CD14-positive monocyte (primary cell): ENCODE results near the gene MYH7B. TPM values are rescaled to one million over a fixed set of nuclear protein-coding genes. Genes with fewer than 3 reads are reported as not detected.

ENCODE experiments used
- DNase-seq, 3 donors: peaks; one replicate each; pipeline ENCODE4 v3.0.0-alpha.2; 2011 to 2022
- H2AFZ ChIP-seq: 2 replicates; pipeline ENCODE4 v1.6.0; 2012; ENCODE audit warnings: mild to moderate bottlenecking, low read depth, low read length, inconsistent platforms; ENCODE audit not compliant: insufficient read depth, poor library complexity, severe bottlenecking
- H3K27ac ChIP-seq, 2 donors: 1 replicate in 1 of 2; 2 replicates in 1 of 2; pipeline ENCODE4 v1.5.1; 2012 to 2013; ENCODE audit warnings: low read length in 2 of 2, control low read depth in 1 of 2, inconsistent platforms in 1 of 2, low read depth in 1 of 2, mild to moderate bottlenecking in 1 of 2
- H3K27me3 ChIP-seq, 2 donors: one replicate each; pipeline versions ENCODE4 v1.6.0 to v1.6.1; 2011 to 2013; ENCODE audit warnings: low read length in 2 of 2; ENCODE audit not compliant: control insufficient read depth in 2 of 2, insufficient read depth in 2 of 2
- H3K36me3 ChIP-seq, 2 donors: replicated peaks in 1 of 2; 1 replicate in 1 of 2; 2 replicates in 1 of 2; pipeline versions ENCODE4 v1.5.1 to v1.6.1; 2012 to 2013; ENCODE audit warnings: low read length in 2 of 2, control low read depth in 1 of 2, inconsistent platforms in 1 of 2, mild to moderate bottlenecking in 1 of 2; ENCODE audit not compliant: insufficient read depth in 2 of 2, control insufficient read depth in 1 of 2
- H3K4me1 ChIP-seq, 2 donors: 1 replicate in 1 of 2; 2 replicates in 1 of 2; pipeline versions ENCODE4 v1.5.1 to v1.6.1; 2012 to 2013; ENCODE audit warnings: low read length in 2 of 2, control low read depth in 1 of 2, inconsistent platforms in 1 of 2, mild to moderate bottlenecking in 1 of 2, moderate library complexity in 1 of 2; ENCODE audit not compliant: insufficient read depth in 2 of 2, control insufficient read depth in 1 of 2
- H3K4me2 ChIP-seq: replicated peaks from 2 replicates; pipeline ENCODE3; 2012; ENCODE audit warnings: low read length, moderate library complexity, mild to moderate bottlenecking; ENCODE audit not compliant: poor library complexity, severe bottlenecking; ENCODE audit errors: extremely low read depth
- H3K4me3 ChIP-seq, 3 experiments: fragments of 200-600 bp in 1 of 3; sonication (generic) in 1 of 3; replicated peaks in 1 of 3; 1 replicate in 2 of 3; 2 replicates in 1 of 3; pipeline ENCODE4 v1.5.1; 2011 to 2013; ENCODE audit warnings: low read length in 3 of 3, mild to moderate bottlenecking in 3 of 3, control low read depth in 2 of 3, low read depth in 2 of 3, inconsistent platforms in 1 of 3, moderate library complexity in 1 of 3
- H3K79me2 ChIP-seq: 2 replicates; pipeline ENCODE4 v1.6.0; 2012; ENCODE audit warnings: mild to moderate bottlenecking, control low read depth, inconsistent platforms, low read length, moderate library complexity; ENCODE audit not compliant: insufficient read depth
- H3K9ac ChIP-seq: 2 replicates; pipeline ENCODE4 v1.6.0; 2017; ENCODE audit warnings: low read length, mild to moderate bottlenecking; ENCODE audit not compliant: insufficient read depth, poor library complexity, severe bottlenecking
- H3K9me3 ChIP-seq, 2 donors: replicated peaks in 1 of 2; 1 replicate in 1 of 2; 2 replicates in 1 of 2; pipeline versions ENCODE4 v1.5.1 to v1.6.1; 2012 to 2013; ENCODE audit warnings: low read length in 2 of 2, control low read depth in 1 of 2; ENCODE audit not compliant: control insufficient read depth in 1 of 2, insufficient read depth in 1 of 2
- H4K20me1 ChIP-seq: 2 replicates; pipeline ENCODE4 v1.6.0; 2012; ENCODE audit warnings: mild to moderate bottlenecking, low read length, control low read depth, moderate library complexity; ENCODE audit not compliant: insufficient read depth
- H3K27ac Mint-ChIP-seq, 7 donors: one replicate each; pipeline ENCODE4 v1.8.0; 2020; ENCODE audit warnings: mild to moderate bottlenecking in 7 of 7, mixed read lengths in 7 of 7, moderate library complexity in 6 of 7, inconsistent platforms in 2 of 7
- H3K27me3 Mint-ChIP-seq, 3 donors: one replicate each; pipeline ENCODE4 v1.8.0; 2021 to 2022; ENCODE audit warnings: low read depth in 3 of 3, mild to moderate bottlenecking in 3 of 3, mixed read lengths in 3 of 3, moderate library complexity in 3 of 3, inconsistent platforms in 1 of 3
- H3K36me3 Mint-ChIP-seq, 2 donors: one replicate each; pipeline ENCODE4 v1.8.0; 2020; ENCODE audit warnings: mixed read lengths in 2 of 2, inconsistent platforms in 1 of 2, mild to moderate bottlenecking in 1 of 2
- H3K4me1 Mint-ChIP-seq: one replicate; pipeline ENCODE4 v1.8.0; 2020; ENCODE audit warnings: mild to moderate bottlenecking, mixed read lengths
- H3K4me3 Mint-ChIP-seq, 2 donors: one replicate each; pipeline ENCODE4 v1.8.0; 2020; ENCODE audit warnings: mild to moderate bottlenecking in 2 of 2, mixed read lengths in 2 of 2, moderate library complexity in 1 of 2
- H3K9me3 Mint-ChIP-seq, 7 donors: one replicate each; pipeline ENCODE4 v1.8.0; 2020 to 2022; ENCODE audit warnings: mixed read lengths in 7 of 7, mild to moderate bottlenecking in 6 of 7, moderate library complexity in 6 of 7, inconsistent platforms in 2 of 7
- WGBS: methylation state at CpG from one replicate; pipeline ENCODE4 v1.1.5; 2013; ENCODE audit warnings: missing lambda C conversion rate; ENCODE audit not compliant: insufficient coverage; 5-methylcytosine and 5-hydroxymethylcytosine counted together
- intact Hi-C, 2 donors: fragments of 100-400 bp; cut with micrococcal nuclease; formaldehyde crosslinking; loops; one replicate each; pipeline versions ENCODE4 v1.15.0 to v1.15.1; 2023
- polyA plus RNA-seq, 3 donors: library from polyadenylated mRNA; depleted of rRNA in 1 of 3; unstranded in 2 of 3; stranded (reverse) in 1 of 3; fragments of 300-500 nt in 2 of 3; fragments of >200 nt in 1 of 3; fragmentation: Illumina TruSeq in 2 of 3; gene quantifications; 1 replicate in 2 of 3; 2 replicates in 1 of 3; pipeline ENCODE4 v1.2.3, GENCODE V29; 2012 to 2021
- TF ChIP-seq, protein P1 (sequence below): fragments of 200-600 bp; IDR thresholded peaks from one replicate; pipeline ENCODE4 v1.8.0; 2022; ENCODE audit warnings: antibody characterized with exemption, mild to moderate bottlenecking

Gene MYH7B
- polyA plus RNA-seq, 3 donors: 0.75 TPM; not detected in 2

DNA sequence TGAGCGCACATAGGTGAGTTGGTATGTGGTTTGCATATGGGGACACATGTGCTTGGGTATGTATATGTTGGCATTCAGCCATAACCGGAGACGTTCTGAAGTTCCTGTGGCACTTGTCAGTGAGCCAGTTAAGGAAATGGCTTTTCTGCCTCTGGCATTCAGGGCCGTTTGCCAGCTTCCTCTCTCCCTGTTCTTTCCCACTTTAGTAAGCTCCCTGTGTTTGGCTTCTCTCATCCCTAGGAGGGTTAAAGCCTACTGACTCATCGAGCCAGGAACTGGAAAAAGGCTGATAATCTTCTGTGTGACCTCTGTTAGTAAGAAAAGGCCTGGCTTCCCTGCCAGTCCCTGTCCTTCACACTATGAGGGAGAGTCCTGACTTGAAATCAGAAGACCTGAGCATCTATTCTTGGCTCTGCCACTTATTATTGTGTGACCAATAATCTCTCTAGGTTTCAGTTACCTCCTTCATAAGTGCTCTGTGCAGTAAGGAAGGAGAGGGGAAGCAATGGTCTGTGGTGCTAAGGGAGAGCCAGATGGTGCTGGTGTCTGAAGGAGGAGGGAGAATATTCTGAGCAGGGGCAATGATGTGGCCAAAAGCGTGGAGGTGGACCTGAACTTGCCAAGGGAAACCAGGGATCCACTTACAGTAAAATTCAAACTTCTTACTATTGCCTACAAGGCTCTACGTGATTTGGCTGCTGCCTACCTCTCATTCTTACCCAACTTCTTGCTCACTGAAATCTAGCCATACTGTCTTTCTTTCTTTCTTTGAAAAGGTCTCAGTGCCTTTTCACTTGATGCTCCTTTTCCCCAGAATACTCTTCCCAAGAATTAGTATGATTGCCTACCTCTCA is 47.8 kb upstream of the MYH7B start:
- H3K27ac Mint-ChIP-seq: peak overlapping the region in 6 of 7 donors; percentile 43 to 86 (median 66)
- no peak overlapping the region for H3K4me2 ChIP-seq
- H2AFZ ChIP-seq: no peak overlapping the region
- H3K9ac ChIP-seq: no peak overlapping the region
- H3K79me2 ChIP-seq: peaks cover 8% of the 10 kb centered on the region
- DNase-seq: no peak
- peaks cover 8% of the 10 kb centered on the region for H4K20me1 ChIP-seq
- H3K9me3 ChIP-seq: no peaks in the 10 kb centered on the region
- H3K36me3 Mint-ChIP-seq: peaks cover 25 to 32% of the 10 kb centered on the region in 2 donors
- 26% methylated on average over 4 of the region's 7 CpGs for WGBS
- H3K4me3 ChIP-seq: no peak overlapping the region
- peaks cover 0 to 1% (median 0%) of the 10 kb centered on the region in 3 donors for H3K27me3 Mint-ChIP-seq
- intact Hi-C loops: no loop called here
- H3K27ac ChIP-seq: peak overlapping the region in 1 of 2 donors; percentile 63
- peaks cover 18 to 20% of the 10 kb centered on the region in 2 donors for H3K4me1 ChIP-seq
- no peaks in the 10 kb centered on the region for H3K9me3 Mint-ChIP-seq
- peaks cover 40% of the 10 kb centered on the region for H3K4me1 Mint-ChIP-seq
- no peaks in the 10 kb centered on the region for H3K27me3 ChIP-seq
- H3K4me3 Mint-ChIP-seq: no peak overlapping the region
- peaks cover 3 to 35% of the 10 kb centered on the region in 2 donors for H3K36me3 ChIP-seq
- TF ChIP-seq, protein P1, sequence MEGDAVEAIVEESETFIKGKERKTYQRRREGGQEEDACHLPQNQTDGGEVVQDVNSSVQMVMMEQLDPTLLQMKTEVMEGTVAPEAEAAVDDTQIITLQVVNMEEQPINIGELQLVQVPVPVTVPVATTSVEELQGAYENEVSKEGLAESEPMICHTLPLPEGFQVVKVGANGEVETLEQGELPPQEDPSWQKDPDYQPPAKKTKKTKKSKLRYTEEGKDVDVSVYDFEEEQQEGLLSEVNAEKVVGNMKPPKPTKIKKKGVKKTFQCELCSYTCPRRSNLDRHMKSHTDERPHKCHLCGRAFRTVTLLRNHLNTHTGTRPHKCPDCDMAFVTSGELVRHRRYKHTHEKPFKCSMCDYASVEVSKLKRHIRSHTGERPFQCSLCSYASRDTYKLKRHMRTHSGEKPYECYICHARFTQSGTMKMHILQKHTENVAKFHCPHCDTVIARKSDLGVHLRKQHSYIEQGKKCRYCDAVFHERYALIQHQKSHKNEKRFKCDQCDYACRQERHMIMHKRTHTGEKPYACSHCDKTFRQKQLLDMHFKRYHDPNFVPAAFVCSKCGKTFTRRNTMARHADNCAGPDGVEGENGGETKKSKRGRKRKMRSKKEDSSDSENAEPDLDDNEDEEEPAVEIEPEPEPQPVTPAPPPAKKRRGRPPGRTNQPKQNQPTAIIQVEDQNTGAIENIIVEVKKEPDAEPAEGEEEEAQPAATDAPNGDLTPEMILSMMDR: no peak

DNA sequence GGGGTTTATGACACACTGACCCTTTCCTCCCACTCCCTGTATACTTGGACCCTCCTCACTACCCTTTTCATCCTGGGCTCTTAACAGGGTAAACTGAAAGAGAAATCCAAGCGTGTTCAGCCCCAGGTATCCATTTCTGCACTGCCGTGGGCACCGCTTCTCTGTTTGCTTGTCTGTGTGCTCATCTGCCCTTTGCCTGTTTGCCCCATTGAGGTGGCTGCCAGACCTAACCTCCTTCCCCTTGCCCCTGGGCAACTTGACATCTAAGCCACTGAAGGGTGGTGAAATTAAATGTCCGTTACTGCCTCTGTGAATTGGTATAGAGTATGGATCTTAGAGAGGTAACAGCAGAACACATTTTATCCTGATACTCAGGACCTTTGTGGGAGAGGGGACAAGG is 40.5 kb upstream of the MYH7B start:
- H3K4me2 ChIP-seq: no peak overlapping the region
- DNase-seq: no peak
- no peak overlapping the region for H2AFZ ChIP-seq
- H3K9me3 Mint-ChIP-seq: peaks cover 0 to 2% (median 0%) of the 10 kb centered on the region in 7 donors
- H3K27ac ChIP-seq: no peak overlapping the region
- peaks cover 27 to 59% of the 10 kb centered on the region in 2 donors for H3K36me3 Mint-ChIP-seq
- H3K36me3 ChIP-seq: peaks cover 42 to 91% of the 10 kb centered on the region in 2 donors
- peaks cover 10% of the 10 kb centered on the region for H3K4me1 Mint-ChIP-seq
- no peaks in the 10 kb centered on the region for H3K27me3 ChIP-seq
- H3K4me1 ChIP-seq: no peaks in the 10 kb centered on the region
- peak overlapping the region in 1 of 7 donors; percentile 45 for H3K27ac Mint-ChIP-seq
- TF ChIP-seq, protein P1: no peak
- no peak overlapping the region for H3K4me3 Mint-ChIP-seq
- 97% methylated on average over 3 of the region's 4 CpGs for WGBS
- intact Hi-C loops: loop anchor here in 1 of 2 donors (5.0 kb wide), 1 partner anchor 643 kb away; no protein-coding TSS in a partner anchor
- H3K9ac ChIP-seq: no peak overlapping the region
- no peak overlapping the region for H3K4me3 ChIP-seq
- H3K27me3 Mint-ChIP-seq: no peaks in the 10 kb centered on the region
- H4K20me1 ChIP-seq: no peaks in the 10 kb centered on the region
- no peaks in the 10 kb centered on the region for H3K9me3 ChIP-seq
- no peaks in the 10 kb centered on the region for H3K79me2 ChIP-seq
